HG03108 (cell line): Measurements from ENCODE around the gene CYP51A1.
"Not testable (repeated sequence)": the region's sequence is repeated elsewhere in the genome, so short reads cannot be mapped to it uniquely, and the experiment has no call there.

Experiments used
- ATAC-seq: cut with Tn5 transposase; IDR thresholded peaks from one replicate; pipeline ENCODE4 v1.9.1; 2021; ENCODE audit warnings: moderate library complexity; ENCODE audit not compliant: unreplicated experiment

Gene CYP51A1

GRCh38 chr7:92131764-92132330 lies 2.4 kb downstream of the CYP51A1 start:
- ATAC-seq = no peak

- ATAC-seq = no peak
Measured at GRCh38 chr7:92131093-92131492, 3.2 kb downstream of the CYP51A1 start.

GRCh38 chr7:92121681-92122080 lies 12.6 kb downstream of the CYP51A1 start:
- no peak for ATAC-seq

GRCh38 chr7:92119213-92119759 lies 15.0 kb downstream of the CYP51A1 start:
- no peak for ATAC-seq

- no peak for ATAC-seq
Measured at GRCh38 chr7:92116949-92117348, 17.3 kb downstream of the CYP51A1 start.

- no peak for ATAC-seq
Measured at GRCh38 chr7:92115821-92116220, 18.5 kb downstream of the CYP51A1 start.

GRCh38 chr7:92110857-92111256 lies 23.4 kb downstream of the CYP51A1 start:
- no peak for ATAC-seq

GRCh38 chr7:92108821-92109220 lies 25.5 kb downstream of the CYP51A1 start:
- no peak for ATAC-seq

- not testable (repeated sequence) for ATAC-seq
Measured at GRCh38 chr7:92102862-92103261, 31.4 kb downstream of the CYP51A1 start.

- no peak for ATAC-seq
Measured at GRCh38 chr7:92100534-92100933, 33.7 kb downstream of the CYP51A1 start.

GRCh38 chr7:92095380-92095779 lies 38.9 kb downstream of the CYP51A1 start:
- ATAC-seq = no peak

GRCh38 chr7:92092210-92092609 lies 42.1 kb downstream of the CYP51A1 start:
- ATAC-seq = no peak

GRCh38 chr7:92088266-92088665 lies 46.0 kb downstream of the CYP51A1 start:
- ATAC-seq = no peak

- ATAC-seq = not testable (repeated sequence)
Measured at GRCh38 chr7:92083922-92084321, 50.4 kb downstream of the CYP51A1 start.

GRCh38 chr7:92076509-92076908 lies 57.8 kb downstream of the CYP51A1 start:
- ATAC-seq = no peak

- peak; percentile 86 for ATAC-seq
Measured at GRCh38 chr7:92075455-92076158, 58.7 kb downstream of the CYP51A1 start.

GRCh38 chr7:92072708-92073107 lies 61.6 kb downstream of the CYP51A1 start:
- ATAC-seq = no peak

GRCh38 chr7:92072121-92072520 lies 62.2 kb downstream of the CYP51A1 start:
- ATAC-seq = no peak

GRCh38 chr7:92071032-92071431 lies 63.2 kb downstream of the CYP51A1 start:
- no peak for ATAC-seq

GRCh38 chr7:92064438-92065029 lies 69.7 kb downstream of the CYP51A1 start:
- no peak for ATAC-seq
